ENCODE data around the gene WWC2.
A peak's percentile ranks its signal among the peaks of the same experiment; 100 is the strongest.

WWC2 gene

DNA sequence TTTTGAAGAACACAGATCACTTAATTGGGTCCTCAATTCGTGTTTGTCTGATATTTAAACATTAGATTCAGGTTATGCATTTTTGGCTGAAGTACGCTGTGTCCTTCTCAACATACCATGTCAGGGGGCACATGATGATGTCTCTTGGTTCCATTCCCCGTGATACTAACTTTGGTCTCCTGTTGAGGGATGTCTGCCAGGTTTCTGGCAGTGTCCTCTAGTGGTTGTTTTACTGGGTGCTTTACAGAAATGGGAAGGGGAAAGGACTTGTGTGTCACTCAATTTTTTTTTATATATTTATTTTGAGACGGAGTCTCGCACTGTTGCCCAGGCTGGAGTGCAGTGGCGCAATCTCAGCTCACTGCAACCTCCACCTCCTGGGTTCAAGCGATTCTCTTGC, 58.2 kb downstream of the WWC2 start:
- DNase-seq (ENCODE audit: low read depth) = no peak
- TF ChIP-seq, protein P1, sequence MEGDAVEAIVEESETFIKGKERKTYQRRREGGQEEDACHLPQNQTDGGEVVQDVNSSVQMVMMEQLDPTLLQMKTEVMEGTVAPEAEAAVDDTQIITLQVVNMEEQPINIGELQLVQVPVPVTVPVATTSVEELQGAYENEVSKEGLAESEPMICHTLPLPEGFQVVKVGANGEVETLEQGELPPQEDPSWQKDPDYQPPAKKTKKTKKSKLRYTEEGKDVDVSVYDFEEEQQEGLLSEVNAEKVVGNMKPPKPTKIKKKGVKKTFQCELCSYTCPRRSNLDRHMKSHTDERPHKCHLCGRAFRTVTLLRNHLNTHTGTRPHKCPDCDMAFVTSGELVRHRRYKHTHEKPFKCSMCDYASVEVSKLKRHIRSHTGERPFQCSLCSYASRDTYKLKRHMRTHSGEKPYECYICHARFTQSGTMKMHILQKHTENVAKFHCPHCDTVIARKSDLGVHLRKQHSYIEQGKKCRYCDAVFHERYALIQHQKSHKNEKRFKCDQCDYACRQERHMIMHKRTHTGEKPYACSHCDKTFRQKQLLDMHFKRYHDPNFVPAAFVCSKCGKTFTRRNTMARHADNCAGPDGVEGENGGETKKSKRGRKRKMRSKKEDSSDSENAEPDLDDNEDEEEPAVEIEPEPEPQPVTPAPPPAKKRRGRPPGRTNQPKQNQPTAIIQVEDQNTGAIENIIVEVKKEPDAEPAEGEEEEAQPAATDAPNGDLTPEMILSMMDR (conservative IDR thresholded peaks at IDR 0.05; ENCODE audit: low read depth, low read length) = no peak
- no peak overlapping the region for H3K4me3 ChIP-seq (ENCODE audit: low read length)

DNA sequence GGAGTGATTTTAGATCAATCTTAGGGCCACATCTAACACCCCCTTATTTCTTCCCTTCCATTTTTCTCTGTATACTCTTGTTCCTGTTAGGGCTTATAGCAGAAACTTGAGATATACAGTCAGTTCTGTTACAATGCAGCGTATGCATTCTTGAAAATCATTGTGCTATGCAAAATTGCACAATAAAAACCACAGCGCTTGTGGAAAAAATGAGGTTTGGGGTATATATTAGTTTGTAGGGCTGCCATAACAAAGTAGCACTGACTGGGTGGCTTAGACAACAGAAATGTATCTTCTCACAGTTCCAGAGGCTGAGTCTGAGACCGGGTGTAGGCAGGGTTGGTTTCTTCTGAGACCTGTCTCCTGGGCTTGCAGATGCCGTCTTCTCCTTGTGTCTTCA, 59.0 kb downstream of the WWC2 start:
- DNase-seq (ENCODE audit: low read depth) = no peak
- TF ChIP-seq, protein P1 (conservative IDR thresholded peaks at IDR 0.05; ENCODE audit: low read depth, low read length) = no peak
- no peak overlapping the region for H3K4me3 ChIP-seq (ENCODE audit: low read length)

DNA sequence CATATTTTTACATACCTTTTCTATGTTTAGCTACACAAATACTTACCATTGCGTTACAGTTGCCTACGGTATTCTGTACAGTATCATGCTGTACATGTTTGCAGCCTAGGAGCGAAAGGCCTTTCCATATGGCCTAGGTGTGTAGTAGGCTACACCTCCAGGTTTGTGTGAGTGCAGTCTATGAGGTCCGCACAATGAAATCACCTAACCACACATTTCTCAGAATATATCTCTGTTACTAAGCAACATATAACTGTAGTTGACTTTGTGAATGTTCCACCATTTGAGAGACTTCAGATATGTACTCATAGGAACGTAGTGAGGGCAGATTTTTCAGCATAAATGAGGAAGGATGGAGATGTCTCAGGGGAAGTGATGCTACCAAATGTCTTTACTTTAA, 62.6 kb downstream of the WWC2 start:
- TF ChIP-seq, protein P1 (conservative IDR thresholded peaks at IDR 0.05; ENCODE audit: low read depth, low read length) = no peak
- no peak overlapping the region for H3K4me3 ChIP-seq (ENCODE audit: low read length)
- DNase-seq (ENCODE audit: low read depth) = no peak

DNA sequence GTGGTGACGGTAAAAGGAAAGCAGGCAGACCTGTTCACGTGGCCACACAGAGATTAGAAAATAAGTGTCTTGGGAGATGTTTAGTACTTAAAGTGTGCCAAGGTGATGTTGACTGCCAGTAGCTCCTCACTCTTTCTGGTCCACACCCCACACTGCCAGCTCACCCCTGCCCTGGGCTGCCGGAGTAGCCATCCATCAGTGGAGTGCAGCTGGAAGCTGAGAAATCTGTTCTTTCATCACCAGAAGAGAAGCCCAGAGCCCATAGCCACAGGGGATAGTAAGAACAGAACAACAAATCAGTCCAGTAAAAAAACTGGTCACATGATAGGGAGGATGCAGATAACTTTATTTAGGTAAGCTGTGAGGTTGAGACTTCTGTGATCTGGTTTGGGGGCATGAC, 64.1 kb downstream of the WWC2 start:
- no peak for DNase-seq (ENCODE audit: low read depth)
- H3K4me3 ChIP-seq (ENCODE audit: low read length) = no peak overlapping the region
- TF ChIP-seq, protein P1 (conservative IDR thresholded peaks at IDR 0.05; ENCODE audit: low read depth, low read length) = no peak

DNA sequence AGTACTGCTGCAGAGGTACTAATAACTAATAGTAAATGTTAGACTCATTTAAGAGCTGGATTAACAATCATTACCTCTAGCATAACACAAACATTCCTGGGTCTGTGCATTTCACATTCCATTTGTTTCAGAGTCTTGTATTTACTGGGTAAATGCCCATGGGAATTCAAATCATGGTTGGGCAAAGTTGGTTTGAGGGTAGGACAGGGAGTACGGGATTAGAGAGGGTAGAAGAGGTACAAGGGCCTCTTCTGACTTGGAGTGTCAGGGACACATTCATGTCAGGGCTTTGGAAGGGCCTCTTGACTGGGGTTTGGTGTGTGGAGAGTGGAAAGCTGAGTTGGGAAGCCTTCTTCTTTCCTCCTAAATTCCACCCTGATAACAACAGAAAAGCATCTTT, 65.9 kb downstream of the WWC2 start:
- peak; percentile 62 for DNase-seq (ENCODE audit: low read depth)
- H3K4me3 ChIP-seq (ENCODE audit: low read length) = no peak overlapping the region
- TF ChIP-seq, protein P1 (conservative IDR thresholded peaks at IDR 0.05; ENCODE audit: low read depth, low read length) = no peak

DNA sequence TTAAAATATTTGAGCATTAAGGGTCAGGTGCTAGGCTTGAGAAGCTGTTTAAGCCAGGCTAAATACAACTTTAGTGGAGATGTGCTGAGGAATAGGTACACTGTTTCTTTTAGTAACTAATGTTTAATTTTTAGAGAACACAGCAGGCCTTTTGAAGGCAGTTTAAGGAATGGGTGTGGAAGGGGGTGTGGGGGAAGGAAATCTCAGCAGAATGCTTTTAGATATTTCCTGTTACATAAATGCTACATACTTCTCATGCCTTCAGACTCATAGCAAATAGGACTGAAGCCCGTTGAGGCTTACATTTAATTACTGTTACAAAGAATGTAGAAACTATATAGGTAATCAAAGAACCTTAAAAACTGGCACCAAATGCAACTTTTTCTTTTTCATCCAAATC, 66.3 kb downstream of the WWC2 start:
- no peak for DNase-seq (ENCODE audit: low read depth)
- TF ChIP-seq, protein P1 (conservative IDR thresholded peaks at IDR 0.05; ENCODE audit: low read depth, low read length) = no peak

DNA sequence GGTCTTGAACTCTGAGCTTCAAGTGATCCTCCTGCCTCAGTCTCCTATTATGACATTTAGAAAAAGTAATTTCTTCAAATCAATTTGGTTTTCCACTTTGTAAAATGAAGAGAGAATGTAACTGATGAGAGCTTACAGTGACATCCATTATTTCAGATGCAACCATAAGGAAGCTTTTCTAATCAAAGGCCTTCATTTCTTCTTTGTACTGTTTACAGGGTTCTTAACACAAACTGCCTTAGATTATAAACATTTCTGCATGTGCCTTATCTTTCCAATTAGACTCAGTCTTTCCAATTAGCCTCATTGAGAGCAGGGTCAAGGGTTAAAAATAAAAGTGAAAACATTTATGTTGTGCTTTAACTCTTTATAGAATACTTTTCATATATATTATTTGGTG, 71.8 kb downstream of the WWC2 start:
- H3K4me3 ChIP-seq (ENCODE audit: low read length) = no peak overlapping the region
- DNase-seq (ENCODE audit: low read depth) = no peak
- TF ChIP-seq, protein P1 (conservative IDR thresholded peaks at IDR 0.05; ENCODE audit: low read depth, low read length) = no peak

More for the DNA sequence above, 66.3 kb downstream of the WWC2 start:
- no peak overlapping the region for H3K4me3 ChIP-seq (ENCODE audit: low read length)
